Lower lobe of right lung (tissue), 2 donors: ENCODE measurements around the gene ISG20. TPM values are rescaled to one million over a fixed set of nuclear protein-coding genes. Genes with fewer than 3 reads are reported as not detected.

Experiments
- ATAC-seq, 2 donors: fragments of 200-7000 bp; cut with Tn5 transposase; one replicate each; pipeline ENCODE4 v1.9.1; 2020 to 2022; ENCODE audit warnings: mild to moderate bottlenecking in 2 of 2, moderate library complexity in 2 of 2
- DNase-seq: peaks from one replicate; pipeline ENCODE4 v3.0.0-alpha.2; 2020
- H3K27ac ChIP-seq: fragments of 200-600 bp; one replicate; pipeline ENCODE4 v1.8.0; 2022
- H3K27me3 ChIP-seq: fragments of 200-600 bp; one replicate; pipeline ENCODE4 v1.8.0; 2022; ENCODE audit warnings: low read depth
- H3K36me3 ChIP-seq: fragments of 200-600 bp; one replicate; pipeline ENCODE4 v1.8.0; 2022; ENCODE audit warnings: mild to moderate bottlenecking
- H3K4me1 ChIP-seq: fragments of 200-600 bp; one replicate; pipeline ENCODE4 v1.8.0; 2022
- H3K4me3 ChIP-seq: fragments of 200-600 bp; one replicate; pipeline ENCODE4 v1.8.0; 2022; ENCODE audit warnings: mild to moderate bottlenecking
- H3K9me3 ChIP-seq: fragments of 200-600 bp; one replicate; pipeline ENCODE4 v1.8.0; 2022
- CTCF ChIP-seq: fragments of 200-600 bp; IDR thresholded peaks from one replicate; pipeline ENCODE4 v1.8.0; 2022; ENCODE audit warnings: antibody characterized with exemption, mild to moderate bottlenecking
- intact Hi-C: fragments of 100-400 bp; cut with DNase I; formaldehyde crosslinking; loops from one replicate; pipeline ENCODE4 v1.11.0; 2022
- total RNA-seq: library from RNA; stranded (reverse); fragmentation: NEBNext Ultra II Directional; extraction: Animal tissue kit (Norgen Biotek cat#: 25700); gene quantifications from one replicate; pipeline ENCODE4 v1.2.1, GENCODE V29; 2021
- donor health status: DM: no; HTN: yes; CAD: no; lungs with severe emphysema.

Gene ISG20
- total RNA-seq, 1 donor from 2014 or later, result 32.0 TPM

DNA sequence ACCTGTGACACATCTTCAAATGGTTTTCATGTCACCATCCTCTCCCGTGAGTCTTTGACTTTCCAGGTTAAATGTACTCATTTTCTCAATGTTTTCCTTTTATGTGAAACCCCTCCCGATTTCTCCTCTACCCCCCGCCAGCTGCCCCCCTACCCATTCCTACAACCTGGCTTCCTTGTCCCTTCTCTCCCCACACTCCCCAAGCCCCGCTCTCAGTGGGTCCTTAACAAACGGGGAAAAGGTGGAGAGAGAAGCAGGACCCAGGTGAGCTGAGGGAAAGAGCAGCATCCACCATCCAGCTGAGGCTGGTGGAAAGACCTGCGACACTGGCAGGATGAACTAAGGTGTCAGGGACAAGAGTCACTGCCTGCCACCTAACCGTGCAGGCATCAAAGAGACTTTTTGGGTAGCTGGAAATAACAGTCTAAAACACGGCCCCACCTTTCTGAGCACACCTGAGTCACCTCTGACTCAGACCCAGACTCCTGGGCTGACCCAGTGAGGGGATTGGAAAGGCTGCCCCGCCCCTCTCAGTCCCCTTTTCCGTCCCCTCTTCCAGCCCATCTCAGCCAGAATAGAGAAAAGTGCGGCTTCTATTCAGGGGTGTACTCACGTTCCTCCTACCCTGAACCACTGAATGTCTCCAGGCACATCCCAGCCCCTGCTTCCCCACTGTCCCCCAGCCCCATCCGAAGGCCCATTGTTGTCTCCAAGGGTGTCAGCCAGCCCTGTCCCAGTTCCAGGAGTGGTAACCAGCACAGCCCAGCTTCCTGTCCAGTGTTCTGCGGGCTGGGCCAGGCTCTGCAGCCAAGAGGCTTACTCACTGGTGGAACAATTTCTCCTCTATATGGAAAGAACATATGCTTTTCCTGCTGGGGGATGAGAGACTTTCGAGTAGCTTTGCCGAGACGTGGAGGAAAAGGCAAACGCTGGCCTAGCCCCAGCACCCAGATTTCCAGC lies 20.4 kb downstream of the ISG20 start:
- intact Hi-C loops, result no loop called here
- no peak for DNase-seq
- no peaks in the 10 kb centered on the region for H3K36me3 ChIP-seq
- ATAC-seq, result peak in 1 of 2 donors; percentile 14
- H3K27me3 ChIP-seq, result no peaks in the 10 kb centered on the region
- no peaks in the 10 kb centered on the region for H3K4me1 ChIP-seq
- H3K9me3 ChIP-seq, result no peaks in the 10 kb centered on the region
- TF ChIP-seq CTCF, result no peak
- H3K27ac ChIP-seq, result no peak overlapping the region
- H3K4me3 ChIP-seq, result no peak overlapping the region

DNA sequence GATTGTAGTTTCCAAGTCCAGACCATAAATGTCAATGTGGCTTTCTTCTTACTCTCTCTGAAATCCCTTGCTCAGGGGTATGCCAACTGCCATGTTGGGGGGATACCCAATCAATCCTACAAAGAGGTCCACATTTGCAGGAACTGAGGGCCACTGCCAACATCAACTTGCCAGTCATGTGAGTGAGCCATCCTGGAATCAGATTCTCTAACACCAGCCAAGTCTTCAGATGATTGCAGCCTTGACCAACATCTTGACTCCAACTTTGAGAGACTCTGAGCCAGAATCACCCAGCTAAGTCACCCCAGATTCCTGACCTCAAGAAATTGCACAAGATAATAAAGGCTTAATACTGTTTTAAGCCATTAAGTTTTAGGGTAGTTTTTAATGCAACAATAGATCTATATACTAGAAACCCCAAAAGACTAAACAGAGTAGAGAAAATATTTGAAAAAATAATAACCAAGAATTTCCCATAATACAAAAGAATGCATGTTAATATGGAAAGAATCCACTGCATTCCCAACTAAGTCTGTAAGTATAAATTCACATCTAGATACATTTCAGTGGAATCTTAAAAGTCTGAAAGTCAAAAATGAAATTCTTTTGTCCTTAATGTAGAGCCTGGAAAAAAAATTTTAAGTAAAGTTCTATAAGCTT lies 22.4 kb downstream of the ISG20 start:
- Histone ChIP-seq H3K9me3 (no peaks in the 10 kb centered on the region), H3K4me1 (no peaks in the 10 kb centered on the region), H3K36me3 (no peaks in the 10 kb centered on the region), H3K4me3 (no peak overlapping the region), H3K27me3 (no peaks in the 10 kb centered on the region), H3K27ac (no peak overlapping the region)
- DNase-seq (no peak), ATAC-seq (no peak)
- intact Hi-C loops, result no loop called here
- no peak for TF ChIP-seq CTCF

DNA sequence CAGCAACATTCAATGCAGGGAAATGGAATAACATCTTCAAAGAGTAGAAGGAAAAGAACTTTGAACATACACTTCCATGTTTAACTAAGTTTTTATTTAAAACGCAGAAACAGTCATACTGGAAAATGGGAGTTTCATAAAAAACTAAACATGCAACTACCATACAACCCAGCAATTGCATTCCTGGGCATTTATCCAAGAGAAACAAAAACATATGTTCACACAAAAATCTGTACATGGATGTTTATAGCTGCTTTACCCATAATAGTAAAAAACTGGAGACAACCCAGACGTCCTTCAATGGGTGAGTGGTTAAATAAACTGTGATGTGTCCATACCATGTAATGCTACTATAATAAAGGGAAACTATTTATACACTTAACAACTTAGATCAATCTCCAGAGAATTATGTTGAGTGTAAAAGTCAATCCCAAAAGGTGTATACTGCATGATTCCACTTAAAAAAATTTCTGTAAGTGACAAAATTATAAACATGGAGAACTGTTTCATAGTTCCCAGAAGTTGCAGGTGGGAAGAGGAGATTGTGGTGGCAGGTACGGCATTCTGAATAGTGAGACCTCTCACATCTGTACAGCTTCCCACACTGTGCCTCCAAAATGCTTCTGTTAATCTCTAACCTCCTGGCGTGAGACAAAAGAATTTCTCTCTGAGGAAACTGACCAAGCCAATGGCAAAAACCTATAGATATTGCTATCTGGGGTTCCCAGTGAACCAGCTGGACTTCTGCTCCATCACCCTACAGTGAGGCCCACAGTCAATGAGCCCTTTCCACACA lies 23.1 kb downstream of the ISG20 start:
- Histone ChIP-seq H3K27me3 (no peaks in the 10 kb centered on the region), H3K9me3 (no peaks in the 10 kb centered on the region), H3K27ac (no peak overlapping the region), H3K4me3 (no peak overlapping the region), H3K36me3 (no peaks in the 10 kb centered on the region), H3K4me1 (no peaks in the 10 kb centered on the region)
- ATAC-seq (no peak), DNase-seq (no peak)
- TF ChIP-seq CTCF, result no peak
- intact Hi-C loops, result no loop called here

DNA sequence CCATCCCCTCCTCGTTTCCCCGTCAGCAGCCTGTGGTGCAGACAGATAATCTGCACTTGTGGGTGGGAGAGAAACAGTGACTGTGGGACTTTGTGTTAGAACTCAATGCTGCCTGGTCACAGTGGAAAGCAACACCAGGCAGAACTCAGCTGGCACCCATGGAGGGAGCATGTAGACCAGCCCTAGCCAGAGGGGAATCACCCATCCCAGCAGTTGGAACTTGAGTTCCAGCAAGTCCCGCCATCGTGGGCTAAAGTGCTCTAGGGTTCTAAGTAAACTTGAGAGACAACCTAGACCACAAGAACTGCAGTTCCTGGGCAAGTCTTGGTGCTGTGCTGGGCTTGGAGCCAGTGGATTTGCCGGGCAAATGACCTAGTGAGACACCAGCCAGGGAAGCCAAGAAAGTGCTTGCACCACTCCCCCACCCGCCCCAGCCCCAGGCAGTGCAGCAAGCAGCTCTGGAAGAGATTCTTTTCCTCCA lies 24.4 kb downstream of the ISG20 start:
- no peak for TF ChIP-seq CTCF
- ATAC-seq, result no peak
- H3K36me3 ChIP-seq, result no peaks in the 10 kb centered on the region
- H3K27me3 ChIP-seq, result no peaks in the 10 kb centered on the region
- DNase-seq, result no peak
- H3K4me1 ChIP-seq, result no peaks in the 10 kb centered on the region
- no peak overlapping the region for H3K4me3 ChIP-seq
- H3K27ac ChIP-seq, result no peak overlapping the region
- H3K9me3 ChIP-seq, result no peaks in the 10 kb centered on the region
- intact Hi-C loops, result no loop called here

- H3K4me1 ChIP-seq, result no peaks in the 10 kb centered on the region
- no peaks in the 10 kb centered on the region for H3K27me3 ChIP-seq
- no peaks in the 10 kb centered on the region for H3K9me3 ChIP-seq
- no peaks in the 10 kb centered on the region for H3K36me3 ChIP-seq
- DNase-seq, result no peak
- intact Hi-C loops, result no loop called here
- ATAC-seq, result peak; percentile 67 to 70
- H3K4me3 ChIP-seq, result no peak overlapping the region
- no peak overlapping the region for H3K27ac ChIP-seq
- TF ChIP-seq CTCF, result peak; percentile 47
Measured at GRCh38 chr15:88664151-88664778, 25.4 kb downstream of the ISG20 start.
